HEK293T (cell line): ENCODE results near the gene CTIF.

Experiments
- CTCF ChIA-PET: fragments of 350-600 bp; formaldehyde crosslinking; extraction: SDS; loops from one replicate; lab custom pipeline; 2021; ENCODE audit warnings: antibody characterized with exemption, inconsistent platforms; lab: Yijun Ruan, JAX
- POLR2A ChIA-PET: fragments of 350-600 bp; formaldehyde crosslinking; extraction: SDS; loops from one replicate; lab custom pipeline; 2020; ENCODE audit warnings: antibody characterized with exemption, inconsistent platforms; lab: Yijun Ruan, JAX
- DNase-seq: peaks from one replicate; pipeline ENCODE4 v3.0.0; 2012; ENCODE audit warnings: mixed read lengths; ENCODE audit errors: extremely low spot score
- ARNT ChIP-seq: fragments of 450-650 bp; IDR thresholded peaks from 2 replicates; pipeline ENCODE4 v1.6.1; 2017; ENCODE audit warnings: mild to moderate bottlenecking
- BHLHE40 ChIP-seq: fragments of 450-650 bp; IDR thresholded peaks from 2 replicates; pipeline ENCODE4 v1.6.1; 2016; ENCODE audit warnings: mild to moderate bottlenecking, moderate library complexity, borderline replicate concordance
- CTBP1 ChIP-seq: fragments of 450-650 bp; IDR thresholded peaks from 2 replicates; pipeline ENCODE4 v1.6.1; 2016; ENCODE audit warnings: borderline replicate concordance
- ELF4 ChIP-seq: fragments of 450-650 bp; IDR thresholded peaks from 2 replicates; pipeline ENCODE4 v1.6.1; 2017; ENCODE audit warnings: antibody characterized with exemption
- FOXA1 ChIP-seq: fragments of 450-650 bp; IDR thresholded peaks from 2 replicates; pipeline ENCODE4 v1.6.1; 2016; ENCODE audit warnings: mild to moderate bottlenecking
- FOXK2 ChIP-seq: fragments of 450-650 bp; IDR thresholded peaks from 2 replicates; pipeline ENCODE4 v1.6.1; 2016; ENCODE audit warnings: mild to moderate bottlenecking
- FOXM1 ChIP-seq: fragments of 450-650 bp; IDR thresholded peaks from 2 replicates; pipeline ENCODE4 v1.6.1; 2017; ENCODE audit warnings: mild to moderate bottlenecking, borderline replicate concordance
- HDGF ChIP-seq: fragments of 450-650 bp; IDR thresholded peaks from 2 replicates; pipeline ENCODE4 v1.6.1; 2017; ENCODE audit warnings: antibody characterized with exemption, borderline replicate concordance
- L3MBTL2 ChIP-seq: fragments of 450-650 bp; conservative IDR thresholded peaks from 2 replicates; pipeline ENCODE4 v1.6.1; 2016; ENCODE audit warnings: mild to moderate bottlenecking
- LEF1 ChIP-seq: fragments of 450-650 bp; IDR thresholded peaks from 2 replicates; pipeline ENCODE4 v1.6.1; 2017; ENCODE audit warnings: mild to moderate bottlenecking, borderline replicate concordance
- NFRKB ChIP-seq: fragments of 450-650 bp; IDR thresholded peaks from 2 replicates; pipeline ENCODE4 v1.6.1; 2016; ENCODE audit warnings: mild to moderate bottlenecking, moderate library complexity
- PKNOX1 ChIP-seq: fragments of 450-650 bp; IDR thresholded peaks from 2 replicates; pipeline ENCODE4 v1.6.1; 2016
- SP1 ChIP-seq: fragments of 450-650 bp; IDR thresholded peaks from 2 replicates; pipeline ENCODE4 v1.6.1; 2017
- SUZ12 ChIP-seq: fragments of 450-650 bp; IDR thresholded peaks from 2 replicates; pipeline ENCODE4 v1.6.1; 2016; ENCODE audit warnings: mild to moderate bottlenecking
- TARDBP ChIP-seq: fragments of 450-650 bp; IDR thresholded peaks from 2 replicates; pipeline ENCODE4 v1.6.1; 2016
- ZNF384 ChIP-seq: fragments of 450-650 bp; IDR thresholded peaks from 2 replicates; pipeline ENCODE4 v1.6.1; 2016

The CTIF gene

GRCh38 chr18:48827291-48828193 is 288.7 kb downstream of the CTIF start:
- ChIA-PET POLR2A (no interaction called here), CTCF (interaction anchor here (0.6 to 1.3 kb wide), 2 partner anchors 114 to 554 kb away, joined by 3 to 5 read pairs; no protein-coding TSS in a partner anchor)
- TF ChIP-seq ZNF384 (no peak), HDGF (no peak), BHLHE40 (no peak), SUZ12 (no peak), L3MBTL2 (no peak), PKNOX1 (no peak), CTBP1 (no peak), NFRKB (no peak), SP1 (no peak), TARDBP (no peak), LEF1 (no peak), FOXM1 (no peak), ARNT (no peak), ELF4 (no peak), FOXA1 (no peak), FOXK2 (no peak)
- peak; percentile 46 for DNase-seq

GRCh38 chr18:48828194-48828545 is 289.3 kb downstream of the CTIF start:
- ChIA-PET CTCF (interaction anchor here (1.3 kb wide), 1 partner anchor 114 kb away, joined by 5 read pairs; no protein-coding TSS in a partner anchor), POLR2A (no interaction called here)
- TF ChIP-seq CTBP1, result no peak
- no peak for TF ChIP-seq NFRKB
- no peak for TF ChIP-seq FOXA1
- TF ChIP-seq TARDBP, result no peak
- TF ChIP-seq BHLHE40, result no peak
- no peak for TF ChIP-seq FOXM1
- TF ChIP-seq ARNT, result no peak
- no peak for TF ChIP-seq PKNOX1
- TF ChIP-seq ZNF384, result no peak
- no peak for TF ChIP-seq HDGF
- no peak for TF ChIP-seq SP1
- TF ChIP-seq SUZ12, result no peak
- no peak for TF ChIP-seq FOXK2
- no peak for TF ChIP-seq L3MBTL2
- TF ChIP-seq LEF1, result no peak
- no peak for TF ChIP-seq ELF4

GRCh38 chr18:48828691-48829442 is 290.0 kb downstream of the CTIF start:
- CTCF ChIA-PET, result interaction anchor here (1.3 kb wide), 1 partner anchor 113 kb away, joined by 5 read pairs; no protein-coding TSS in a partner anchor
- POLR2A ChIA-PET, result no interaction called here
- no peak for TF ChIP-seq BHLHE40
- TF ChIP-seq LEF1, result no peak
- no peak for TF ChIP-seq FOXM1
- TF ChIP-seq ELF4, result no peak
- no peak for TF ChIP-seq SP1
- TF ChIP-seq ARNT, result no peak
- TF ChIP-seq NFRKB, result no peak
- TF ChIP-seq SUZ12, result no peak
- TF ChIP-seq ZNF384, result no peak
- no peak for TF ChIP-seq FOXA1
- no peak for TF ChIP-seq CTBP1
- TF ChIP-seq FOXK2, result no peak
- TF ChIP-seq TARDBP, result no peak
- TF ChIP-seq PKNOX1, result no peak
- no peak for TF ChIP-seq HDGF
- no peak for TF ChIP-seq L3MBTL2
- peak; percentile 21 for DNase-seq

More at GRCh38 chr18:48828194-48828545, 289.3 kb downstream of the CTIF start:
- DNase-seq, result no peak

GRCh38 chr18:48829443-48830149 is 290.8 kb downstream of the CTIF start:
- TF ChIP-seq HDGF (no peak), LEF1 (no peak), PKNOX1 (no peak), NFRKB (no peak)
- CTCF ChIA-PET, result no interaction called here
- POLR2A ChIA-PET, result no interaction called here
- no peak for DNase-seq
